Activated CD4-positive, alpha-beta T cell treated with anti-CD3 and anti-CD28 coated beads, Interleukin-2, amount 10 ng/mL, durations not matched to agents 7 days and 5 days (primary cell): ENCODE data around the gene COL11A2. TPM values are rescaled to one million over a fixed set of nuclear protein-coding genes. Genes with fewer than 3 reads are reported as not detected.
"Not testable (repeated sequence)": the region's sequence is repeated elsewhere in the genome, so short reads cannot be mapped to it uniquely, and the experiment has no call there.

Experiments used
- CTCF ChIA-PET: fragments of 350-600 bp; sonication (Branson Sonifier 250); formaldehyde crosslinking; loops from one replicate; lab custom pipeline; 2021; ENCODE audit warnings: antibody characterized with exemption; lab: Charles Lee
- POLR2A ChIA-PET: fragments of 350-600 bp; sonication (Branson Sonifier 250); formaldehyde crosslinking; loops from one replicate; lab custom pipeline; 2021; ENCODE audit warnings: antibody characterized with exemption; lab: Charles Lee
- DNase-seq: peaks from one replicate; pipeline ENCODE4 v3.0.0-alpha.2; 2020
- H3K27ac Mint-ChIP-seq: one replicate; pipeline ENCODE4 v1.8.0; 2021; ENCODE audit warnings: mild to moderate bottlenecking, moderate library complexity, mixed read lengths
- H3K27me3 Mint-ChIP-seq: one replicate; pipeline ENCODE4 v1.8.0; 2021; ENCODE audit warnings: mixed read lengths
- H3K36me3 Mint-ChIP-seq: one replicate; pipeline ENCODE4 v1.8.0; 2021; ENCODE audit warnings: low read depth, mixed read lengths
- H3K4me1 Mint-ChIP-seq: one replicate; pipeline ENCODE4 v1.8.0; 2021; ENCODE audit warnings: mixed read lengths
- H3K4me3 Mint-ChIP-seq: one replicate; pipeline ENCODE4 v1.8.0; 2021; ENCODE audit warnings: mild to moderate bottlenecking, moderate library complexity, mixed read lengths
- H3K9me3 Mint-ChIP-seq: one replicate; pipeline ENCODE4 v1.8.0; 2021; ENCODE audit warnings: mixed read lengths
- total RNA-seq, 2 experiments: library from RNA; stranded (reverse); gene quantifications; one replicate each; pipeline ENCODE4 v1.2.3, GENCODE V29; 2021

Gene COL11A2
- total RNA-seq, 2 experiments from 2014 or later: 1.3 to 1.4 TPM

DNA sequence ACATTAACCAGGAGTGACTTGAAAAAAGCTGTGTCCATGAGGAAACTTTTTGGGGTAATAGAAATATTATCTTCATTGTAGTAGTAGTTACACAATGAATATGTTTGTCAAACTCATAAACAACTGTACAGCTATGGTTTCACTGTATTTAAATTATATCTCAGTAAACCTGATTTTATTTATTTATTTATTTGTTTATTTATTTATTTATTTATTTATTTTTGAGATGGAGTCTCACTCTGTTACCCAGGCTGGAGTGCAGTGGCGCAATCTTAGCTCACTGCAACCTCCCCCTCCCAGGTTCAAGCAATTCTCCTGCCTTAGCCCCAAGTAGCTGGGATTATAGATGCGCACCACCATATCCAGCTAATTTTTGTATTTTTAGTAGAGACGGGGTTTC is 41.7 kb downstream of the COL11A2 start:
- Mint-ChIP-seq H3K27me3 (peaks cover 37% of the 10 kb centered on the region), H3K9me3 (peaks cover 11% of the 10 kb centered on the region)
- CTCF ChIA-PET: interaction anchor here (0.6 to 1.9 kb wide), 5 partner anchors 9 to 98 kb away, joined by 3 to 6 read pairs (median 4); no protein-coding TSS in a partner anchor
- H3K4me3 Mint-ChIP-seq, H3K4me1 Mint-ChIP-seq, H3K36me3 Mint-ChIP-seq, H3K27ac Mint-ChIP-seq, DNase-seq, POLR2A ChIA-PET: not testable (repeated sequence)

DNA sequence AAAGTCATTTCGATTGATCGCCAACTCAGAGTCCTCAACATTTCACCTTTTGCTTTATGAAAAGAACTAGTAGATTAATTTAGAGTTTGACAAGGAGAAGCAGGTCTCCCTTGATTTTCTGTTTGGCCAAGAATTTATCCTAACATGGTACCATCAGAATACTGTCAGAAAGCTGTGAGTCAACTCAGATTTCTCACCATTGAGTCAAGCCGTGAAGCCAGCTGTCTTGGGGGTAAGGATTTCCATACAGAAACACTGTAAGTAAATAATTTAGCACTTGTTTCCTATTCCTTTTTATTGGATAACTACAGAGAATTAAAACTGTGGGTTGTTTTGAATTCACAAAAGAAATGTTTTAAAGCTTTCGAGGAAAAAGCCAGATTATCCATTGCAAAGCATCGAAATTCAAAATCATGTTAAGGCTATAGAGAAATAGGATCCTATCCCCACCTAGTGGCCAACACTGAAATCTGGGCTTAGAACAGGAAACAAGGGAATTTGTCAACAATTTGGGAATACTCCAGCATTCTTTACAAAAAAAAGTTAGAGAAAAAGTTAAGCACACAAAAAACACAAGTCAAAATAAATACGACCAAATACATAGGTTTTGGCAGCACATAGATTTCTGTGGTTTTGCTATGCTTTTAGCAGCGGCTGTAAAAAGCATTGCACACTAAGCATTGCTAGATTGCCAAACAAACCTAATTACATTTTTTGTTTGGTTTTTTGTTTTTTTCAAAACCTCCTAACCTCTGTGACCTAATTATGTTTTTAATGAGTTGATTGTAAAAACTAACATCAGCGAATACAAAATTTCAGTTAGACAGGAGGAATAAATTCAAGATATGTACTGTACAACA is 44.2 kb downstream of the COL11A2 start:
- peaks cover 11% of the 10 kb centered on the region for H3K9me3 Mint-ChIP-seq
- no peak for DNase-seq
- ChIA-PET POLR2A (no interaction called here), CTCF (interaction anchor here (0.7 to 1.2 kb wide), 3 partner anchors 12 to 877 kb away, joined by 3 read pairs; no protein-coding TSS in a partner anchor)
- no peaks in the 10 kb centered on the region for H3K4me1 Mint-ChIP-seq
- H3K27me3 Mint-ChIP-seq: peaks cover 37% of the 10 kb centered on the region
- no peak overlapping the region for H3K27ac Mint-ChIP-seq
- no peak overlapping the region for H3K4me3 Mint-ChIP-seq
- no peaks in the 10 kb centered on the region for H3K36me3 Mint-ChIP-seq

DNA sequence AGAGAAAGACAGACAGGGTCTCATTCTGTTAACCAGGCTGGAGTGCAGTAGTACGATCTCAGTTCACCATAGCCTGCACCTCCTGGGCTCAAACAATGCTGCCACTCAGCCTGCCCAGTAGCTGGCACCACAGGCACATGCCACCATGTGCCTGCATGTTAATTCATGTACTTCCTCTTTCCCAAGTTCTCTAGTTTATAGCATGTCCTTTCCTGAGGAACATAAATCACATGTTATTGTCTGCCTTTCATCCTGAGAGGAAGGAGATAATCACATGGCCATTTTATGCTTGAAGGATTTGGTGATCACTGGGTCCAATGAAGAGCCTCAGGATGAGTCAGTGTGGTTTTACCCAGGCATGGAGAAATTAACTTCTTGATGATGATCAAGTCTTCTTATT is 47.9 kb downstream of the COL11A2 start:
- H3K4me3 Mint-ChIP-seq: no peak overlapping the region
- H3K4me1 Mint-ChIP-seq: peaks cover 2% of the 10 kb centered on the region
- POLR2A ChIA-PET: no interaction called here
- no peak overlapping the region for H3K27ac Mint-ChIP-seq
- CTCF ChIA-PET: interaction anchor here (1.0 kb wide), 1 partner anchor 10 kb away, joined by 3 read pairs; no protein-coding TSS in a partner anchor
- peaks cover 40% of the 10 kb centered on the region for H3K27me3 Mint-ChIP-seq
- no peak for DNase-seq
- no peaks in the 10 kb centered on the region for H3K9me3 Mint-ChIP-seq
- no peaks in the 10 kb centered on the region for H3K36me3 Mint-ChIP-seq

DNA sequence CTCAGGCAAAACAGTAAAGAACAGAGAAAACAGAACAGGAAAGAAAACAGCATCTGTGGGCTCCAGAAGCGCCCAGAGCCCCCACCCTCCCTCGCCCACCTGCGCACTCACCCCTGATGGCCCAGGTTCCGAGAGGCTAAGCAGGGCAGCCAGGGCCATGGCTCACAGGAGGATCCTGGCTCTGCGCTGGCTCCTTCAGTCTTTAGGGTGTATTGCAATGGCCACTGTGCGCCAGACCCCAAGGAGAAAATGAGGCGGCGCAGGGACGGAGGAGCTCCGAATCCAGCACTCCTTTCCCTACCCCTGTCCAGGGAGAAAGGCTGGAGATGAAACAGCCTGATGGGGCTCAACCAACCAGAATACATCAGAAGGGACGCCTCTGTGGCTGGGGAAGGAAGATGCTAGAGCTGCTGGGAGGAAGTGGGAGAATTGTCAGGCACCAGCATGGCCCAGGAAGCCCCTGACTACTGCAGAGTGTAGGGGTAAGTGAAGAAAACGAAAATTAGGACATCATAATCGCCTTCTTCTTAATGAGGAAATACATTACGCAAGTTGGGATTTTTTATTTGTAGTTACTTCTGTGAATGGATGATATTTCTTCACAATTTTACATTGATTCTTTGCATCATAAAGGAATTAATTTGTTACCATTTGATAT is 49.0 kb downstream of the COL11A2 start:
- no peak for DNase-seq
- Mint-ChIP-seq H3K4me1 (peaks cover 2% of the 10 kb centered on the region), H3K9me3 (no peaks in the 10 kb centered on the region), H3K27me3 (peaks cover 35% of the 10 kb centered on the region), H3K36me3 (no peaks in the 10 kb centered on the region), H3K27ac (no peak overlapping the region), H3K4me3 (no peak overlapping the region)
- ChIA-PET POLR2A (no interaction called here), CTCF (interaction anchor here (1.0 kb wide), 1 partner anchor 11 kb away, joined by 3 read pairs; no protein-coding TSS in a partner anchor)

DNA sequence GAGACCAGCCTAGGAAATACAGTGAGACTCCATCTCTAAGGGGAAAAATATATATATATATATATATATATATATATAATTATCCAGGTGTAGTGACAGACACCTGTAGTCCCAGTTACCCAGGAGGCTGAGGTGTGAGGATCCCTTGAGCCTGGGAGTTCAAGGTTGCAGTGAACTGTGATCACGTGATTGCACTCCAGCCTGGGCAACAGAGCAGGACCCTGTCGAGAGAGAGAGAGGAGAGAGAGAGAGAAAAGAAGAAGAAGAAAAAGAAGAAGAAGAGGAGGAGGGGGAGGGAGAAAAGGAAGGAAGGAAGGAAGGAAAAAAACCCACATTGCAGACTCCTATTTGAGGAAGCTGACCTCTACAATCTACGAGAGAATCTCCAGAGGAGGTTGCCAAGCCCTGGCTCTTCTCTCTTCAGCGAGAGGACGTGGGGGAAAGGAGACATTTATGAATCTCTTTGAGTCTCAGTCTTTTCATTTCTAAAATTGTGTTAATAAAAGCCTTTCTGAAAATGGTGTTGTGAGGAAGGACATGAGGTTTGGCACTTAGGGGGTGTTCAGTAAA is 49.7 kb downstream of the COL11A2 start:
- Mint-ChIP-seq H3K4me1 (peaks cover 2% of the 10 kb centered on the region), H3K9me3 (no peaks in the 10 kb centered on the region), H3K36me3 (no peaks in the 10 kb centered on the region), H3K4me3 (no peak overlapping the region), H3K27me3 (peaks cover 32% of the 10 kb centered on the region), H3K27ac (no peak overlapping the region)
- ChIA-PET CTCF (no interaction called here), POLR2A (no interaction called here)
- no peak for DNase-seq

DNA sequence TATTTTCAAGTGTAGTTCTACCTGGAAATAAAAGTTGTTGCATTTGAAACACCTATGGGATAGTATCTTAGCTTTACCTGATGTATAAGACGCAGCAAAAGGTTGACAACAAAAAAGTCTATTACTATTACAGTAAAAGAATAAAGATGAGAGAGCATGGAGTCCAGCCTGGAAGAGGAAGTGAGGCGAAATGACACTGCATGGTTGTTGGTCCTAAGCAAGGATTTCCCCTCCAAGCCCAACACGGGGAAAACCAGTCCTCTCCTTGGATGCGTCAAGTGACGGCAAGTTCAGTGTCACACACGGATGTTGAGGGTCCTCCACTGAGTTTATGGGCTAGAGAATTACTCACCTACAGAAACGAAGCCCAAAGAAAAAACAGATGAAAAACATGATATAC is 51.7 kb downstream of the COL11A2 start:
- ChIA-PET POLR2A (no interaction called here), CTCF (no interaction called here)
- Mint-ChIP-seq H3K36me3 (no peaks in the 10 kb centered on the region), H3K4me3 (no peak overlapping the region), H3K27ac (no peak overlapping the region), H3K9me3 (no peaks in the 10 kb centered on the region), H3K4me1 (peaks cover 2% of the 10 kb centered on the region), H3K27me3 (peaks cover 34% of the 10 kb centered on the region)
- DNase-seq: no peak

DNA sequence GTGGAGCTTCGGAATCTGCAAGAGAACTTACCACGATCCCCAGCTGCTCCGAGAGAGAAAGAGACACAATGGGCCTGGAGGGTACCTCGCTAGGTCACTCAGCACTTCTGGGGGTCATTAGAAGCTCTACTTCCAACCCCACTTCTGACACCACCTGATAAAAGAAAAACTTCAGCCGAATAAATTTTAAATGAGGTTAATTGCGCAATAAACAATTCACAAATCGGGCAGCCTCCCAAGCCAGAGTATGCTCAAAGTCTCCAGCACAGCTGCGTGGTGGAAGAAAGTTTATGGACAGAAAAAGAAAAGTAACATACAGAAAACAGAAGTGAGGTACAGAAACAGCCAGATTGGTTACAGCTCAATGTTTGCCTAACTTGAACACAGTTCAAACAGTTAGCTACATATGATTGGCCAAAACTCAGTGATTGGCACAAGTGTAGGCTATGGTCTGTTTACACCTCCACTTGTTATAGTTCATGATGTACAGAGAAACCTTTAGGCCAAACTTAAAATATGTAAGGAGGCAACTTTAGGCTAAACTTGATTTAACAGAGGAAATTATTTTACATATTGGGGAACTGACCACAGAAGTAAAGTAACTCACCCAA is 52.6 kb downstream of the COL11A2 start:
- no peak overlapping the region for H3K27ac Mint-ChIP-seq
- no peak overlapping the region for H3K4me3 Mint-ChIP-seq
- H3K4me1 Mint-ChIP-seq: peaks cover 2% of the 10 kb centered on the region
- H3K27me3 Mint-ChIP-seq: peaks cover 34% of the 10 kb centered on the region
- no peaks in the 10 kb centered on the region for H3K36me3 Mint-ChIP-seq
- H3K9me3 Mint-ChIP-seq: no peaks in the 10 kb centered on the region
- POLR2A ChIA-PET: no interaction called here
- DNase-seq: no peak
- CTCF ChIA-PET: interaction anchor here (0.5 to 2.6 kb wide), 4 partner anchors 15 to 442 kb away, joined by 3 to 12 read pairs (median 4); no protein-coding TSS in a partner anchor

DNA sequence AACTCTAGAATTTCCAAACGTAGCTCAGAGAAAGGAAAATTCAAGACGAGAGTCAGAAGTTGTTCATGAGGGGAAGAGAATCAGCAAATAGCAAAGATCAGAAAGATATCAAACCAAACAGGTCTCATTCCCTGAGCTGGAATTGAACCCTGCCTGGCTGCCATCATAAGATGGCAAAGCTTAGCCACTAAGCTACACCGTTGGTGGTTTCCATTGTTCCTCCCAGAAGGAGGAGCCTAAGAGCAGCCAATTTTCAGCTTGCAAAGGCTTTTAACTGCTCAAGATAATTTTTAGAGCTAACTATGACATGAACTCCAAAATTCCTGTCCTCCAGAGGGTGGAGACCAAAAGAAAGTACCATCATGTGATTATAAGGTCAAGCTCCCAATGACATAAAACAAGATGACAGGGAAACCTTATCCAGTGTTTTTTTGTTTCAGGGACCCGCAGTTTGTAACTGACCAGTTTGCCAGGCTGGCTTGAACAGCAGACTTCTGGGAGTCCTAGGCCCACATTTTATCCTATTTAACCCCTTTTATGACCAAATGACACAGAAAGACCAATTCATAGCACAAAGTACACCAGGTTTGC is 55.9 kb downstream of the COL11A2 start:
- H3K27me3 Mint-ChIP-seq: peaks cover 22% of the 10 kb centered on the region
- no peaks in the 10 kb centered on the region for H3K4me1 Mint-ChIP-seq
- no peaks in the 10 kb centered on the region for H3K9me3 Mint-ChIP-seq
- H3K4me3 Mint-ChIP-seq: no peak overlapping the region
- H3K36me3 Mint-ChIP-seq: no peaks in the 10 kb centered on the region
- no peak for DNase-seq
- ChIA-PET POLR2A (no interaction called here), CTCF (interaction anchor here (0.8 to 1.8 kb wide), 7 partner anchors 10 to 109 kb away, joined by 3 to 8 read pairs (median 4); no protein-coding TSS in a partner anchor)
- H3K27ac Mint-ChIP-seq: no peak overlapping the region

DNA sequence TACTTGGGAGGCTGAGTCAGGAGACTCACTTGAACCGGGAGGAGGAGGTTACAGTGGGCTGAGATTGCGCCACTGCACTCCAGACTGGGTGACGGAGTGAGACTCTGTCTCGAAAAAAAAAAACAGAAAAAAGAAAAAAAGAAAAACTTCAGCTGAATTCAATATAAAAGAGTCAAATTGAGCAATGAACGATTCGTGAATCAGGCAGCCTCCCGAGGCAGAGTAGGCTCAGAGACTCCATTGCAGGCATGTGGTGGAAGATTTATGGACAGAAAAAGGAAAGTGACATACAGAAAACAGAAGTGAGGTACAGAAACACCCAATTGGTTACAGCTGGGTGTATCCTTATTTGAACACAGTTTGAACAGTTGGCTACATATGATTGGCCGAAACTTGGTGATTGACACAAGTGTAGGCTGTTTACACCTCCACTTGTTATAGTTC is 60.2 kb downstream of the COL11A2 start:
- peaks cover 11% of the 10 kb centered on the region for H3K4me1 Mint-ChIP-seq
- no peaks in the 10 kb centered on the region for H3K9me3 Mint-ChIP-seq
- ChIA-PET POLR2A (no interaction called here), CTCF (no interaction called here)
- no peak overlapping the region for H3K27ac Mint-ChIP-seq
- DNase-seq: no peak
- H3K27me3 Mint-ChIP-seq: peaks cover 13% of the 10 kb centered on the region
- H3K4me3 Mint-ChIP-seq: no peak overlapping the region
- H3K36me3 Mint-ChIP-seq: no peaks in the 10 kb centered on the region

DNA sequence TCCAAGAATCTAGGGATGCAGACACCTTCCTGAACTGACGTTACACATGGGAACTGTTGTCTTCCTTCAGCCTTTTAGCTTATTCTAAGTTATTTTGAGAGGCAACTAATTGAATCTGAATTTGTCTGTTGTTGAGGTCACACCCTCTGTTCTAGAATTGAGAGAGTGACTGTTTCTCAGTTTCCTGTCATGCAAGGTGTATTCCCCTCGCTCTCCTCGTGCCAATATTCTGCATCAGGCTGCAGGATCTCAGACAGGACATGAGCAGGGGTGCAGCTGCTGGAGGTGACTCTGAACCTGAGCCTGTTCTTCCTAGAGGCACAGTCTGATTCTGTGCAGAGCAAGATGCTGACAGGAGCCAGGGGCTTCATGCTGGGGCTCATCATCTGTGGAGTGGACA is 63.9 kb downstream of the COL11A2 start:
- DNase-seq: no peak
- H3K4me3 Mint-ChIP-seq: no peak overlapping the region
- H3K27ac Mint-ChIP-seq: no peak overlapping the region
- ChIA-PET CTCF (interaction anchor here (1.2 to 3.3 kb wide), 2 partner anchors 97 to 120 kb away, joined by 3 to 14 read pairs; no protein-coding TSS in a partner anchor), POLR2A (no interaction called here)
- H3K36me3 Mint-ChIP-seq: peaks cover 2% of the 10 kb centered on the region
- peaks cover 11% of the 10 kb centered on the region for H3K4me1 Mint-ChIP-seq
- H3K27me3 Mint-ChIP-seq: peaks cover 6% of the 10 kb centered on the region
- H3K9me3 Mint-ChIP-seq: peaks cover 9% of the 10 kb centered on the region

DNA sequence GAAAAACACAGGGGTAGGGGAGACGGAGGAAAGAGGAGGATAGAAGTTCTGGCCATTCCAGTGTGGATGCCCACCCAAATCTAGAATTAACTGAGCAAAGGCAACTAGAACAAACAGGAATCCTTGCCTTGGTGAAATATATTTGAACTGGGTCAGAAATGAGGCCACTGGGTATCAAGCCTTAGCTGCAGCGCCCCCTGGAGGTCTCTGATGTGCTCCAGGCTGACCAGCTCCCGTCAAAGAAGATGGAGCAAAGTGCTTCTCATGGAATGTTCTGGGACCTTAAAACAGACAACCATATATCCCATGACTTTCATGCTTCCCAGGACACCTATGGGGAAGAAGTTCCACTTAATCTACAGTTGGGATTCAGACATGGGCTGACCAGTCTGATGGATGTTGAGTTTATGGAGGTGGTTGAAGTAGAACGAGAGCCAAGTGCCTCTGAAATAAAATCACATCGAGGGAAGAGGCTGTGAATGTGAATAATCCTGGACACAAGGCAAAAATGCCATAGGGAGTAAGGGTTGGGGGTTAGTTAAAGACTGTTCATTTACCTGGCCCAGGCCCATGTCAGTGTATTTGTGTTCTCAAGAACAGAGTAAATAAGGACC is 66.1 kb downstream of the COL11A2 start:
- H3K27me3 Mint-ChIP-seq: peaks cover 3% of the 10 kb centered on the region
- peaks cover 2% of the 10 kb centered on the region for H3K36me3 Mint-ChIP-seq
- ChIA-PET CTCF (interaction anchor here (0.7 to 2.9 kb wide), 9 partner anchors 9 to 146 kb away, joined by 3 to 12 read pairs (median 3); partner anchors contain the start of genes HLA-DPB1, RPS18 and VPS52), POLR2A (no interaction called here)
- H3K9me3 Mint-ChIP-seq: peaks cover 10% of the 10 kb centered on the region
- H3K27ac Mint-ChIP-seq: no peak overlapping the region
- peak; percentile 62 for DNase-seq
- H3K4me1 Mint-ChIP-seq: peaks cover 11% of the 10 kb centered on the region
- H3K4me3 Mint-ChIP-seq: no peak overlapping the region
